Hematopoietic multipotent progenitor cell treated with erythropoietin and hydrocortisone succinate and interleukin-3 and kit ligand, for 4 days (in vitro differentiated cells): ENCODE measurements around the gene TMED10.
"Not testable (repeated sequence)": the region's sequence is repeated elsewhere in the genome, so short reads cannot be mapped to it uniquely, and the experiment has no call there.

Experiments
- DNase-seq: peaks from one replicate; pipeline ENCODE4 v3.0.0-alpha.2; 2015

Gene TMED10

GRCh38 chr14:75156901-75157300, 19.5 kb downstream of the TMED10 start:
- DNase-seq = peak; percentile 75

GRCh38 chr14:75156111-75156510, 20.3 kb downstream of the TMED10 start:
- no peak for DNase-seq

GRCh38 chr14:75155169-75155568, 21.2 kb downstream of the TMED10 start:
- peak; percentile 58 for DNase-seq

- DNase-seq = no peak
Measured at GRCh38 chr14:75153295-75153694, 23.1 kb downstream of the TMED10 start.

GRCh38 chr14:75151851-75152250, 24.6 kb downstream of the TMED10 start:
- no peak for DNase-seq

- not testable (repeated sequence) for DNase-seq
Measured at GRCh38 chr14:75150637-75151036, 25.8 kb downstream of the TMED10 start.

GRCh38 chr14:75150150-75150549, 26.3 kb downstream of the TMED10 start:
- no peak for DNase-seq

- peak; percentile 95 for DNase-seq
Measured at GRCh38 chr14:75147423-75148071, 28.9 kb downstream of the TMED10 start.

- DNase-seq = peak; percentile 61
Measured at GRCh38 chr14:75144944-75145343, 31.5 kb downstream of the TMED10 start.

GRCh38 chr14:75143761-75144527, 32.5 kb downstream of the TMED10 start:
- DNase-seq = no peak

GRCh38 chr14:75142494-75142893, 33.9 kb downstream of the TMED10 start:
- no peak for DNase-seq

GRCh38 chr14:75141967-75142366, 34.4 kb downstream of the TMED10 start:
- DNase-seq = peak; percentile 64

GRCh38 chr14:75141062-75141461, 35.4 kb downstream of the TMED10 start:
- no peak for DNase-seq

GRCh38 chr14:75140620-75141019, 35.8 kb downstream of the TMED10 start:
- no peak for DNase-seq

- DNase-seq = no peak
Measured at GRCh38 chr14:75139185-75139584, 37.2 kb downstream of the TMED10 start.

GRCh38 chr14:75138492-75138891, 37.9 kb downstream of the TMED10 start:
- DNase-seq = peak; percentile 67

GRCh38 chr14:75134644-75135043, 41.8 kb downstream of the TMED10 start:
- no peak for DNase-seq

- no peak for DNase-seq
Measured at GRCh38 chr14:75133597-75133996, 42.8 kb downstream of the TMED10 start.

- DNase-seq = peak; percentile 89
Measured at GRCh38 chr14:75132382-75133086, 43.9 kb downstream of the TMED10 start.

- no peak for DNase-seq
Measured at GRCh38 chr14:75128596-75128990, 47.8 kb downstream of the TMED10 start.

- no peak for DNase-seq
Measured at GRCh38 chr14:75127903-75128595, 48.4 kb downstream of the TMED10 start.

- peak; percentile 20 for DNase-seq
Measured at GRCh38 chr14:75127474-75127820, 49.0 kb downstream of the TMED10 start.
